ENCODE results near the gene PAMR1.

The PAMR1 gene

DNA sequence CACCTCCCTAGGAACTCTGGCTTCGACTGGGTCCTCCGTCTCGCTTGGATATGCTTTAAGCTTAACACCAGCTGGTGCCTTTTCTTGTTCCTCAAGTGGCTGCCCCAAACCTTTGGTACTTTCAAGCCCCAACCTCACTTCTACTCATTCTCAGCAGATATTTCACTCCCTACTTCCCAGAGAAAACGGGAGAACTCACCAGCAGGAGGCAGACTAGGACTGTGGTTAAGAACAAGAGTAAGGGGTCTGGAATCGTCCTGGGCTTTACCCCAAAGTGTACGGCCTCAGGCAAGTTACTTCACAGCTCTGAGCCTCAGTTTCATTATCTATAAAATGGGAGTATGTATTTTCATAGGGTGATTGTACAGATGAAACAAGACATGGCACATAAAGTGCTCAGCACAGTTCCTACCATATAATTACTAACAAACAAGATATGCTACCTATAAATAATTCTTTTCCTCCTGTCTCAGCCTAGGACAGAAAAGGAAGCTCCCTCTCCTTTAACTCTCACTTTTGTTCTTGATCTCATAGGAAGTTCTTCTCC is 37.8 kb downstream of the PAMR1 start:
- Histone ChIP-seq H3K36me3 (replicated peaks in 1 of 2; ENCODE audit: control insufficient read depth in 2 of 2, insufficient read depth in 2 of 2, low read length in 2 of 2) (peaks cover 0 to 20% of the 10 kb centered on the region in 2 donors), H3K79me1 (ENCODE audit: low read depth, low read length) (no peaks in the 10 kb centered on the region), H2BK5ac (ENCODE audit: low read length) (no peak overlapping the region), H4K8ac (ENCODE audit: low read depth, low read length) (no peak overlapping the region), H3K27ac (replicated peaks; ENCODE audit: low read length) (no peak overlapping the region), H2BK120ac (ENCODE audit: low read depth, low read length) (no peak overlapping the region), H3K4me3 (ENCODE audit: low read length in 2 of 2) (no peak overlapping the region), H4K91ac (ENCODE audit: low read depth, low read length, poor library complexity) (no peak overlapping the region), H2AFZ (ENCODE audit: low read length) (no peak overlapping the region), H2AK5ac (ENCODE audit: low read depth, low read length) (no peak overlapping the region), H3K9me3 (replicated peaks in 1 of 2; ENCODE audit: control insufficient read depth in 2 of 2, insufficient read depth in 1 of 2, low read depth in 1 of 2, low read length in 2 of 2) (peaks cover 7 to 12% of the 10 kb centered on the region in 2 donors), H3K4me2 (ENCODE audit: insufficient read depth, low read length, poor library complexity, severe bottlenecking) (no peak overlapping the region), H3K23ac (ENCODE audit: low read depth, low read length, poor library complexity) (no peak overlapping the region), H2BK12ac (ENCODE audit: low read length) (no peak overlapping the region), H3K4me1 (ENCODE audit: control insufficient read depth in 2 of 2, insufficient read depth in 1 of 2, low read depth in 1 of 2, low read length in 2 of 2) (no peaks in the 10 kb centered on the region), H3K18ac (ENCODE audit: low read length) (no peak overlapping the region), H2BK15ac (ENCODE audit: low read length) (no peak overlapping the region), H3K4ac (ENCODE audit: low read length) (no peak overlapping the region), H3K27me3 (ENCODE audit: control insufficient read depth in 3 of 3, insufficient read depth in 3 of 3, low read depth in 1 of 3, low read length in 3 of 3) (no peaks in the 10 kb centered on the region), H3K14ac (ENCODE audit: low read length) (no peak overlapping the region), H3K9ac (ENCODE audit: low read depth, low read length, poor library complexity) (no peak overlapping the region)
- peak; percentile 33 for DNase-seq (ENCODE audit: low spot score)
- WGBS, 2 donors (ENCODE audit: extremely low coverage in 2 of 2, insufficient read length in 2 of 2, insufficient replicate concordance in 1 of 2): no CpG with 5 or more reads among the region's 6 CpGs

DNA sequence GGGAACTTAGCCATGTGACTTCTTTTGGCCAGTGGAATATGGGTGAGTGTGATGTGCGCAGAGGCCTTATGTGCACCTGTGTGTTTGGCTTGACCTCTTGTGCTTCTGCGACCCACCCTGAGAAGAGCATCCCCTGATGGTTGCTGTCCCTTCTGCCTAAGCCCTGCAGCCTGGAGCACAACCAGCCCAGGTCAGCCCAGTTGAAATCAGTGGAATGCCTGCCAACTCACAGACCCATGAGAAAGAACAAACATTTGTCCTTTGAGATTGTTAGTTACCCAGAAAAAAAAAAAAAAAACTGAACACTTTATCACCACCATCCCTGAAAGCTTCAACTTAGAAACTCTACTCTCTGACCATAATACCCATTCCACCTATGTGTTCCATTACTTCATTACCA is 38.5 kb downstream of the PAMR1 start:
- no peaks in the 10 kb centered on the region for H3K27me3 ChIP-seq (ENCODE audit: control insufficient read depth in 3 of 3, insufficient read depth in 3 of 3, low read depth in 1 of 3, low read length in 3 of 3)
- no peak overlapping the region for H3K9ac ChIP-seq (ENCODE audit: low read depth, low read length, poor library complexity)
- no peak overlapping the region for H2BK15ac ChIP-seq (ENCODE audit: low read length)
- H3K27ac ChIP-seq (replicated peaks; ENCODE audit: low read length): no peak overlapping the region
- no peak overlapping the region for H3K14ac ChIP-seq (ENCODE audit: low read length)
- H3K4me3 ChIP-seq (ENCODE audit: low read length in 2 of 2): no peak overlapping the region
- H3K4me2 ChIP-seq (ENCODE audit: insufficient read depth, low read length, poor library complexity, severe bottlenecking): no peak overlapping the region
- no peak overlapping the region for H3K23ac ChIP-seq (ENCODE audit: low read depth, low read length, poor library complexity)
- no peak overlapping the region for H2BK120ac ChIP-seq (ENCODE audit: low read depth, low read length)
- no peak overlapping the region for H2AFZ ChIP-seq (ENCODE audit: low read length)
- H3K79me1 ChIP-seq (ENCODE audit: low read depth, low read length): no peaks in the 10 kb centered on the region
- H3K36me3 ChIP-seq (replicated peaks in 1 of 2; ENCODE audit: control insufficient read depth in 2 of 2, insufficient read depth in 2 of 2, low read length in 2 of 2): peaks cover 0 to 17% of the 10 kb centered on the region in 2 donors
- H3K9me3 ChIP-seq (replicated peaks in 1 of 2; ENCODE audit: control insufficient read depth in 2 of 2, insufficient read depth in 1 of 2, low read depth in 1 of 2, low read length in 2 of 2): peaks cover 7 to 12% of the 10 kb centered on the region in 2 donors
- no peak for DNase-seq (ENCODE audit: low spot score)
- no peak overlapping the region for H3K18ac ChIP-seq (ENCODE audit: low read length)
- no peaks in the 10 kb centered on the region for H3K4me1 ChIP-seq (ENCODE audit: control insufficient read depth in 2 of 2, insufficient read depth in 1 of 2, low read depth in 1 of 2, low read length in 2 of 2)
- no peak overlapping the region for H2AK5ac ChIP-seq (ENCODE audit: low read depth, low read length)
- no CpG with 5 or more reads among the region's 2 CpGs for WGBS, 2 donors (ENCODE audit: extremely low coverage in 2 of 2, insufficient read length in 2 of 2, insufficient replicate concordance in 1 of 2)
- H4K91ac ChIP-seq (ENCODE audit: low read depth, low read length, poor library complexity): no peak overlapping the region
- H2BK5ac ChIP-seq (ENCODE audit: low read length): no peak overlapping the region
- no peak overlapping the region for H4K8ac ChIP-seq (ENCODE audit: low read depth, low read length)
- no peak overlapping the region for H2BK12ac ChIP-seq (ENCODE audit: low read length)
- H3K4ac ChIP-seq (ENCODE audit: low read length): no peak overlapping the region

- no peak for DNase-seq (ENCODE audit: low spot score)
- no peak overlapping the region for H3K18ac ChIP-seq (ENCODE audit: low read length)
Measured at GRCh38 chr11:35486446-35486845, 39.0 kb downstream of the PAMR1 start.

GRCh38 chr11:35485656-35486322 is 39.6 kb downstream of the PAMR1 start:
- Histone ChIP-seq H3K4ac (ENCODE audit: low read length) (no peak overlapping the region), H2BK5ac (ENCODE audit: low read length) (no peak overlapping the region)

More at GRCh38 chr11:35486446-35486845, 39.0 kb downstream of the PAMR1 start:
- peaks cover 7 to 12% of the 10 kb centered on the region in 2 donors for H3K9me3 ChIP-seq (replicated peaks in 1 of 2; ENCODE audit: control insufficient read depth in 2 of 2, insufficient read depth in 1 of 2, low read depth in 1 of 2, low read length in 2 of 2)
- no peak overlapping the region for H4K91ac ChIP-seq (ENCODE audit: low read depth, low read length, poor library complexity)
- no peak overlapping the region for H2BK12ac ChIP-seq (ENCODE audit: low read length)
- no peak overlapping the region for H2AK5ac ChIP-seq (ENCODE audit: low read depth, low read length)
- H2BK5ac ChIP-seq (ENCODE audit: low read length): no peak overlapping the region
- no peak overlapping the region for H3K9ac ChIP-seq (ENCODE audit: low read depth, low read length, poor library complexity)
- no peak overlapping the region for H2BK15ac ChIP-seq (ENCODE audit: low read length)
- H3K4me3 ChIP-seq (ENCODE audit: low read length in 2 of 2): no peak overlapping the region
- H2BK120ac ChIP-seq (ENCODE audit: low read depth, low read length): no peak overlapping the region
- H3K4me1 ChIP-seq (ENCODE audit: control insufficient read depth in 2 of 2, insufficient read depth in 1 of 2, low read depth in 1 of 2, low read length in 2 of 2): no peaks in the 10 kb centered on the region
- no peak overlapping the region for H3K23ac ChIP-seq (ENCODE audit: low read depth, low read length, poor library complexity)
- no peaks in the 10 kb centered on the region for H3K27me3 ChIP-seq (ENCODE audit: control insufficient read depth in 3 of 3, insufficient read depth in 3 of 3, low read depth in 1 of 3, low read length in 3 of 3)
- H3K36me3 ChIP-seq (replicated peaks in 1 of 2; ENCODE audit: control insufficient read depth in 2 of 2, insufficient read depth in 2 of 2, low read length in 2 of 2): peaks cover 0 to 15% of the 10 kb centered on the region in 2 donors
- no peak overlapping the region for H3K27ac ChIP-seq (replicated peaks; ENCODE audit: low read length)
- no CpG with 5 or more reads among the region's 2 CpGs for WGBS, 2 donors (ENCODE audit: extremely low coverage in 2 of 2, insufficient read length in 2 of 2, insufficient replicate concordance in 1 of 2)
- no peak overlapping the region for H3K14ac ChIP-seq (ENCODE audit: low read length)
- H4K8ac ChIP-seq (ENCODE audit: low read depth, low read length): no peak overlapping the region
- no peak overlapping the region for H3K4ac ChIP-seq (ENCODE audit: low read length)
- no peaks in the 10 kb centered on the region for H3K79me1 ChIP-seq (ENCODE audit: low read depth, low read length)
- no peak overlapping the region for H3K4me2 ChIP-seq (ENCODE audit: insufficient read depth, low read length, poor library complexity, severe bottlenecking)
- H2AFZ ChIP-seq (ENCODE audit: low read length): no peak overlapping the region

More at GRCh38 chr11:35485656-35486322, 39.6 kb downstream of the PAMR1 start:
- Histone ChIP-seq H2AK5ac (ENCODE audit: low read depth, low read length) (no peak overlapping the region), H3K27me3 (ENCODE audit: control insufficient read depth in 3 of 3, insufficient read depth in 3 of 3, low read depth in 1 of 3, low read length in 3 of 3) (no peaks in the 10 kb centered on the region), H2AFZ (ENCODE audit: low read length) (no peak overlapping the region), H3K9me3 (replicated peaks in 1 of 2; ENCODE audit: control insufficient read depth in 2 of 2, insufficient read depth in 1 of 2, low read depth in 1 of 2, low read length in 2 of 2) (peaks cover 7 to 12% of the 10 kb centered on the region in 2 donors), H3K4me3 (ENCODE audit: low read length in 2 of 2) (no peak overlapping the region), H3K36me3 (replicated peaks in 1 of 2; ENCODE audit: control insufficient read depth in 2 of 2, insufficient read depth in 2 of 2, low read length in 2 of 2) (peaks cover 0 to 15% of the 10 kb centered on the region in 2 donors), H3K23ac (ENCODE audit: low read depth, low read length, poor library complexity) (no peak overlapping the region), H3K4me2 (ENCODE audit: insufficient read depth, low read length, poor library complexity, severe bottlenecking) (no peak overlapping the region), H3K18ac (ENCODE audit: low read length) (no peak overlapping the region), H2BK12ac (ENCODE audit: low read length) (no peak overlapping the region), H3K79me1 (ENCODE audit: low read depth, low read length) (no peaks in the 10 kb centered on the region), H4K91ac (ENCODE audit: low read depth, low read length, poor library complexity) (no peak overlapping the region), H3K4me1 (ENCODE audit: control insufficient read depth in 2 of 2, insufficient read depth in 1 of 2, low read depth in 1 of 2, low read length in 2 of 2) (no peaks in the 10 kb centered on the region), H4K8ac (ENCODE audit: low read depth, low read length) (no peak overlapping the region), H3K9ac (ENCODE audit: low read depth, low read length, poor library complexity) (no peak overlapping the region), H2BK15ac (ENCODE audit: low read length) (no peak overlapping the region), H3K14ac (ENCODE audit: low read length) (no peak overlapping the region), H3K27ac (replicated peaks; ENCODE audit: low read length) (no peak overlapping the region), H2BK120ac (ENCODE audit: low read depth, low read length) (no peak overlapping the region)
- no CpG with 5 or more reads among the region's 12 CpGs for whole genome bisulfite sequencing, 2 donors (ENCODE audit: extremely low coverage in 2 of 2, insufficient read length in 2 of 2, insufficient replicate concordance in 1 of 2)
- peak; percentile 68 for DNase-seq (ENCODE audit: low spot score)

Data from neuronal stem cell (in vitro differentiated cells).